MM.1S (cell line): ENCODE results near the gene F11.

ENCODE experiments used
- CTCF ChIP-seq: fragments of 300-600 bp; sonication (generic); IDR thresholded peaks from 2 replicates; pipeline ENCODE4 v1.5.1; 2016; ENCODE audit warnings: antibody characterized with exemption, low read length, mixed read lengths
- EZH2 ChIP-seq: fragments of 300-600 bp; sonication (generic); optimal IDR thresholded peaks from 2 replicates; pipeline ENCODE3; 2017; ENCODE audit warnings: low read depth, mild to moderate bottlenecking, antibody characterized with exemption, low read length, mixed read lengths

- no peak for TF ChIP-seq CTCF
- TF ChIP-seq EZH2: no peak
These were observed 22.7 kb upstream of the F11 start for GRCh38 chr4:186243331-186243730.
